ENCODE measurements around the gene DNAH11. TPM values are rescaled to one million over a fixed set of nuclear protein-coding genes. Genes with fewer than 3 reads are reported as not detected.
"Not testable (repeated sequence)": the region's sequence is repeated elsewhere in the genome, so short reads cannot be mapped to it uniquely, and the experiment has no call there.

DNAH11 gene
- total and polyA plus RNA-seq, 12 donors: 0.03 to 0.59 (median 0.19) TPM; not detected in 2

DNA sequence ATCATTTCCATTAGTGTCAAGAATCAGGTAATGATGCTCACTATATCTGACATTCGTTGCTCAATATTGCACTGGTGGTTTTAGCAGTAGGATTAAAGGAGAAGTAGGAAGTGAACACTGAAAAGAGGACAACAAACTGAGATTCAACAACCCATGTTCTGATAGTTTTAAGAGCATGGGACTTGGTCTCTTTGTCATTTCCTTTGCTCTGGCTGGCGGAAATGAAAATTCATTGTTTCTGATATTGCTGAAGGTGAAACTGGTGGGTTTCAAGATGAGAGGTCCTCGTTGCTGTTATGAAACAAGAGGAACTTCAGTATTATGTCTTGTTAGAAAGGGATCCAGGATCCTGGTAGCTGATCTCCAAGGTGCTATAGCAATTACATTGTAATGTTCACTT is 129.0 kb downstream of the DNAH11 start:
- 68 to 78% methylated on average over 3 of the region's 3 CpGs for WGBS, 2 donors
- DNase-seq: no peak
- no peaks in the 10 kb centered on the region for H3K36me3 ChIP-seq
- H3K27me3 ChIP-seq: no peaks in the 10 kb centered on the region
- TF ChIP-seq, protein P1, sequence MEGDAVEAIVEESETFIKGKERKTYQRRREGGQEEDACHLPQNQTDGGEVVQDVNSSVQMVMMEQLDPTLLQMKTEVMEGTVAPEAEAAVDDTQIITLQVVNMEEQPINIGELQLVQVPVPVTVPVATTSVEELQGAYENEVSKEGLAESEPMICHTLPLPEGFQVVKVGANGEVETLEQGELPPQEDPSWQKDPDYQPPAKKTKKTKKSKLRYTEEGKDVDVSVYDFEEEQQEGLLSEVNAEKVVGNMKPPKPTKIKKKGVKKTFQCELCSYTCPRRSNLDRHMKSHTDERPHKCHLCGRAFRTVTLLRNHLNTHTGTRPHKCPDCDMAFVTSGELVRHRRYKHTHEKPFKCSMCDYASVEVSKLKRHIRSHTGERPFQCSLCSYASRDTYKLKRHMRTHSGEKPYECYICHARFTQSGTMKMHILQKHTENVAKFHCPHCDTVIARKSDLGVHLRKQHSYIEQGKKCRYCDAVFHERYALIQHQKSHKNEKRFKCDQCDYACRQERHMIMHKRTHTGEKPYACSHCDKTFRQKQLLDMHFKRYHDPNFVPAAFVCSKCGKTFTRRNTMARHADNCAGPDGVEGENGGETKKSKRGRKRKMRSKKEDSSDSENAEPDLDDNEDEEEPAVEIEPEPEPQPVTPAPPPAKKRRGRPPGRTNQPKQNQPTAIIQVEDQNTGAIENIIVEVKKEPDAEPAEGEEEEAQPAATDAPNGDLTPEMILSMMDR (IDR thresholded peaks at IDR 0.05): no peak
- no peak overlapping the region for H3K4me3 ChIP-seq
- no peak overlapping the region for H3K27ac ChIP-seq
- ATAC-seq: no peak
- intact Hi-C loops (cut with DNase I): no loop called here
- no peaks in the 10 kb centered on the region for H3K9me3 ChIP-seq
- no peaks in the 10 kb centered on the region for H3K4me1 ChIP-seq

DNA sequence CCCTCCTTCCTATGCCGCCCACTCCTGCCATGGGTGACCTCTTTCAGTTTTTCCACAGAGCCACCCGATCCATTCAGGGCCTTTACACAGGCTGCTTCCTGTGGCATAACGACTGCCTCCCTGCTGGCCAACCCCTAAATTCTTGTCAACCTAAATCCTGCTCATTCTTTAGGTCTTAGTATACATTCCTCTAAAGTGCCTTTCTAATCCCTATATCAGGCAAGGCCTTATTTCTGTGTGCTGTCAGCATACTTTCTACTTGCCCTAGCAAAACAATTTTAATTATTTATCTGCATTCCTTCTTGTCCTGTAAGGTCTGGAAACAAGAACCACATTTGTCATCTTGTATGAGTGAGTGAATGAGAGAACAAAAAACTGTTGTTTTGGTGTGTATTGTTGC is 132.4 kb downstream of the DNAH11 start:
- DNase-seq (no peak), ATAC-seq (no peak)
- TF ChIP-seq, protein P1 (IDR thresholded peaks at IDR 0.05): no peak
- H3K9me3 ChIP-seq: peaks cover 0 to 16% (median 0%) of the 10 kb centered on the region in 11 donors
- 64 to 65% methylated on average over 3 of the region's 3 CpGs for WGBS, 2 donors
- no peak overlapping the region for H3K4me3 ChIP-seq
- no peaks in the 10 kb centered on the region for H3K4me1 ChIP-seq
- intact Hi-C loops (cut with DNase I): loop anchor here in 1 of 10 donors (1.0 kb wide), 1 partner anchor 107 kb away; no protein-coding TSS in a partner anchor
- H3K27me3 ChIP-seq: no peaks in the 10 kb centered on the region
- H3K36me3 ChIP-seq: no peaks in the 10 kb centered on the region
- no peak overlapping the region for H3K27ac ChIP-seq

DNA sequence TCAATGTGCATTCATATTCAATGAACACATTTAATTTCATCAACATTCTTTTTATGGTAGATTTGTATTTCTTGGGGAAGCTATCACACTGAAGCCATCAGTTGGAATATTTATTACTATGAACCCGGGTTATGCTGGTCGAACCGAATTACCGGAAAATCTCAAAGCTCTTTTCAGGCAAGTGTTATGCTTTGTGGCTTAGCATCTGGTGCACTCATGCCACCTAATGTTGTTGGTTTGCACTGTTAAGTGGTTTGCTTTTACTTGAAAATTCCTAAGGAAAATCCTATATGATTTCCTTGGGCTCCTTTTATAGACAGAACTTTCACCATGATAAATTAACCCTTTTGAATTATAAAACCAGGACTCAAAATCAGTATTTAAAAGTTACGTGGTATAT is 147.9 kb downstream of the DNAH11 start:
- ATAC-seq (no peak), DNase-seq (no peak)
- H3K27ac ChIP-seq: no peak overlapping the region
- WGBS, 2 donors: 80 to 87% methylated on average over 5 of the region's 5 CpGs
- no peak overlapping the region for H3K4me3 ChIP-seq
- TF ChIP-seq, protein P1 (IDR thresholded peaks at IDR 0.05): no peak
- intact Hi-C loops (cut with DNase I): no loop called here
- peaks cover 0 to 3% (median 0%) of the 10 kb centered on the region in 7 donors for H3K27me3 ChIP-seq
- no peaks in the 10 kb centered on the region for H3K9me3 ChIP-seq
- no peaks in the 10 kb centered on the region for H3K36me3 ChIP-seq
- H3K4me1 ChIP-seq: no peaks in the 10 kb centered on the region

DNA sequence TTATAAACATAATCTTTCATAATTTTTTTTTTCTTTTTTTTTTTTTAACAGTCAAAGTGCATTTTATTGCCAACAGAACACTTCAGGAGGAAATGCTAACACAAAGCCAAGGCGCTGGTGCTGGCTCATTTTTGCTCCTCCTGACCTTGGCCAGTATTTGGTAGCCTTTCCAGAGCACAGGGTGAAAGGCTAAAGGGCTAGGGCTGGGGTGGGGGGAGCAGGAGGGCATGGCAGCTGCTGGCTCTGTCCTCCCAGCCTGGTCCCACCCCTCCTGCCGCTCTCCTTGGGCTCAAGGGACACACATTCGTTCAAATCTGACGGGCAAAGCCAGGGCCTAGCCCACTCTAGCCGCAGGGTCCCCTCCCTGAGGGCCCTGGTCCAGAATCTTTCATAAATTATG is 148.3 kb downstream of the DNAH11 start:
- H3K27ac ChIP-seq; H3K4me1 ChIP-seq; DNase-seq; intact Hi-C loops (cut with DNase I); H3K4me3 ChIP-seq; H3K9me3 ChIP-seq; H3K27me3 ChIP-seq; H3K36me3 ChIP-seq: not testable (repeated sequence)
- 70 to 75% methylated on average over 4 of the region's 5 CpGs for WGBS, 2 donors
- ATAC-seq: peak in 1 of 8 donors; percentile 26

DNA sequence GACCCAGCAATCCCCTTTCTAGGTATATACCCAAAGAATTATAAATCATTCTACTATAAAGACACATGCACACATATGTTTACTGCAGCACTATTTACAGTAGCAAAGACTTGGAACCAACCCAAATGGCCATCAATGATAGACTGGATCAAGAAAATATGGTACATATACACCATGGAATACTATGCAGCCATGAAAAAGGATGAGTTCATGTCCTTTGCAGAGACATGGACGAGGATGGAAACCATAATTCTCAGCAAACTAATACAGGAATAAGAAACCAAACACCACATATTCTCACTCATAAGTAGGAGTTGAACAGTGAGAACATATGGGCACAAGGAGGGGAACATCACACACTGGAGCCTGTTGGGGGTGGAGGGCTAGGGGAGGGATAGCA is 157.7 kb downstream of the DNAH11 start:
- H3K27me3 ChIP-seq; ATAC-seq; H3K4me3 ChIP-seq; intact Hi-C loops (cut with DNase I); DNase-seq; H3K27ac ChIP-seq; H3K9me3 ChIP-seq; H3K36me3 ChIP-seq; H3K4me1 ChIP-seq: not testable (repeated sequence)
- WGBS, 2 donors: 68 to 73% methylated on average over 1 of the region's 1 CpG

Measured in heart right ventricle (tissue), 16 donors.